NT2/D1 (cell line): Measurements from ENCODE around the gene GNAL.

Source experiments
- DNase-seq: peaks from one replicate; pipeline ENCODE4 v3.0.0-alpha.2; 2011; ENCODE audit warnings: low read depth, low spot score
- H3K27me3 ChIP-seq: 2 replicates; pipeline ENCODE4 v1.6.0; 2011; ENCODE audit warnings: mild to moderate bottlenecking; ENCODE audit not compliant: insufficient read length, insufficient read depth
- H3K36me3 ChIP-seq: 2 replicates; pipeline ENCODE4 v1.6.1; 2011; ENCODE audit warnings: mild to moderate bottlenecking, low read length, mixed read lengths; ENCODE audit not compliant: insufficient read depth, insufficient read length
- H3K4me1 ChIP-seq: 2 replicates; pipeline ENCODE4 v1.5.1; 2011; ENCODE audit not compliant: insufficient read depth, insufficient read length
- H3K4me3 ChIP-seq: 2 replicates; pipeline ENCODE4 v1.5.1; 2011; ENCODE audit warnings: low read depth; ENCODE audit not compliant: insufficient read length
- H3K9ac ChIP-seq: 2 replicates; pipeline ENCODE4 v1.6.0; 2011; ENCODE audit warnings: low read depth; ENCODE audit not compliant: insufficient read length
- H3K9me3 ChIP-seq: 2 replicates; pipeline ENCODE4 v1.5.1; 2011; ENCODE audit warnings: mild to moderate bottlenecking, low read length; ENCODE audit not compliant: insufficient read depth
- SUZ12 ChIP-seq: IDR thresholded peaks from 2 replicates; pipeline ENCODE4 v1.6.1; 2011; ENCODE audit not compliant: insufficient read length, insufficient read depth; ENCODE audit errors: extremely low read depth
- YY1 ChIP-seq: IDR thresholded peaks from 2 replicates; pipeline ENCODE4 v1.6.1; 2011; ENCODE audit not compliant: insufficient read length, insufficient read depth
- ZNF274 ChIP-seq: IDR thresholded peaks from 2 replicates; pipeline ENCODE4 v1.6.1; 2011; ENCODE audit warnings: mild to moderate bottlenecking, low read depth, low read length

Gene GNAL

DNA sequence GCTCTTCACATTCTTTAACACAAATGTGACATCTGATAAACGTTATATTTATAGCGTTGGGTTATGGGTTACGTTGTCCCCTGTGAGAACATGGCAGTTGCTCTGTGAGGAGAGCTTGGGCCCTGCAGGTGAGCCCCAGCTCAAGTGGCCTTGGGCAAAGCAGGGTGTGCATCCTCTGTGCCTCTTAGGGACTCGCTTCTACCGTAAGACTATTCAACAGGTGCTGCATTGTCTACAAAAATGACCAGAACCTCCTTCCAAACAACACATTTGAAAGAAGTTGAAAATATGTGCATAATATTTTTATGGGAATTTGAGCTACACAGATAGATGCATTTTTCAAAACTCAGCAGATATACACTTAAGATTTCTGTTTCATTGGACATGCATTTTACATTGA, 145.7 kb downstream of the GNAL start:
- Histone ChIP-seq H3K9me3 (no peaks in the 10 kb centered on the region), H3K4me3 (no peak overlapping the region), H3K36me3 (no peaks in the 10 kb centered on the region), H3K4me1 (peaks cover 6% of the 10 kb centered on the region), H3K9ac (no peak overlapping the region), H3K27me3 (no peaks in the 10 kb centered on the region)
- no peak for DNase-seq
- no peak for TF ChIP-seq YY1
- TF ChIP-seq SUZ12, result no peak

DNA sequence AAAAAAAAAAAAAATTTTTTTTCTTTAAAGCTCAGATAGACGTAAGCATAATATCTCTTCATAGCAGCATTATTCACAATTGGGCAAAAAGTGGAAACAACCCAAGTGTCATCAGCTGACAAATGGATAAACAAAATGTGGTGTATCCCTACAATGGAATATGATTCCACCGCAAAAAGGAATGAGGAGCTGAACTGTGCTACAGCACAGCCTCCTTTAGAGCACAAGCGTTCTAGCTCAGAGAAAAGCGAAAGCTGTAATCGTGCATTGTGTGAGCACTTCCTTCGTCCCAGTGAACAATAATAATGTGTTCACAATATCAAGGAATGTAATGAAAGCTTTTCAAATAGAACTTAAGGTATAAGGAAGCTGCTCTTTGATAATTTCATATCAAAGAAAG, 150.5 kb downstream of the GNAL start:
- H3K4me1 ChIP-seq, result no peaks in the 10 kb centered on the region
- H3K4me3 ChIP-seq, result no peak overlapping the region
- H3K9me3 ChIP-seq, result no peaks in the 10 kb centered on the region
- no peak overlapping the region for H3K9ac ChIP-seq
- no peaks in the 10 kb centered on the region for H3K36me3 ChIP-seq
- TF ChIP-seq ZNF274 (no peak), YY1 (no peak), SUZ12 (no peak)
- H3K27me3 ChIP-seq, result no peaks in the 10 kb centered on the region
- DNase-seq, result no peak

GRCh38 chr18:11840493-11840892, 151.4 kb downstream of the GNAL start:
- DNase-seq, result no peak
- TF ChIP-seq ZNF274 (no peak), YY1 (no peak), SUZ12 (no peak)
- Histone ChIP-seq H3K36me3 (no peaks in the 10 kb centered on the region), H3K9me3 (no peaks in the 10 kb centered on the region), H3K4me1 (no peaks in the 10 kb centered on the region), H3K4me3 (no peak overlapping the region), H3K27me3 (no peaks in the 10 kb centered on the region), H3K9ac (no peak overlapping the region)

- no peaks in the 10 kb centered on the region for H3K9me3 ChIP-seq
- H3K9ac ChIP-seq, result no peak overlapping the region
- no peaks in the 10 kb centered on the region for H3K27me3 ChIP-seq
- no peak for DNase-seq
- H3K36me3 ChIP-seq, result no peaks in the 10 kb centered on the region
- H3K4me3 ChIP-seq, result no peak overlapping the region
- TF ChIP-seq YY1 (no peak), SUZ12 (no peak), ZNF274 (no peak)
- H3K4me1 ChIP-seq, result no peaks in the 10 kb centered on the region
Measured at GRCh38 chr18:11842562-11842961, 153.5 kb downstream of the GNAL start.

DNA sequence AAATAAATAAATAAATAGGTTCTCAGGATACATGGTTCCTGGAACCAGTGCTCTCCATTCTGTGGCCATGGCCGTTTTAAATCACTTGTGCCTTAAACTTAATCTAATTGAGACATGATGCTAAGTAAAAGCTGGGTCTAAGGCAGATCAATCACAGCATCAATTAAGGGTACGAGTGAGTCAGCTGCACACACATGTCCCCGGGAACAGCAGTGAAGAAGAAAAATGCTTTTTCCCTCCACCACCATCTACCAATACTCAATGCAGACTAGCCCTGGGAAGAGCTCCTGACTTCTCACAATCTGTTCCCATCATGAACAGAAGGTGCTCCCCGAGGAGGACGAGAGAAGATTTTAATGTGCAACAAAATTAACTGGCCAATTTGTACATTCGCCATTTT, 155.4 kb downstream of the GNAL start:
- no peaks in the 10 kb centered on the region for H3K36me3 ChIP-seq
- no peak for DNase-seq
- H3K4me3 ChIP-seq, result no peak overlapping the region
- no peaks in the 10 kb centered on the region for H3K9me3 ChIP-seq
- no peak for TF ChIP-seq YY1
- no peaks in the 10 kb centered on the region for H3K4me1 ChIP-seq
- no peak overlapping the region for H3K9ac ChIP-seq
- H3K27me3 ChIP-seq, result no peaks in the 10 kb centered on the region

- TF ChIP-seq ZNF274, result no peak
- TF ChIP-seq YY1, result no peak
- no peak for TF ChIP-seq SUZ12
- DNase-seq, result no peak
- no peaks in the 10 kb centered on the region for H3K9me3 ChIP-seq
- H3K4me1 ChIP-seq, result peaks cover 3% of the 10 kb centered on the region
- H3K4me3 ChIP-seq, result no peak overlapping the region
- no peak overlapping the region for H3K9ac ChIP-seq
- no peaks in the 10 kb centered on the region for H3K36me3 ChIP-seq
- H3K27me3 ChIP-seq, result no peaks in the 10 kb centered on the region
Measured at GRCh38 chr18:11845654-11846053, 156.6 kb downstream of the GNAL start.

DNA sequence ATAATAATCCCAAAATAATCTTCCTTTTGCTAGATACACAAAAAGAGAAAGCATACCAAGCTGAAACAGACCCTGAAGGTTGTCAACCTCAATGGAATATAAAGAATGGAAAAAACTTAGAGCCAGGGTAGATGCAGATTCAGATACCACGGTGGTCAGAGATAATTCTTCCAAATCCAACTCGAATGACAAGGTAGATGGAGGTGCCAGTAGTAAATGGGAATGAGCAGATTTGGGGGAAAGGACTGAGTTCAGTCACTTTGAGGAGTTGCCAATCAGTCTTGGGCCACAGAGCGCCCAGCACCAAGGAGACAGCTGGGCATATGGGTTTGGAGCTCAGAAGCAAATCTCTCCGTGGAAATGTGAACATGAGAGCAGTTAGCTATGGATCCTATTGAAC, 158.7 kb downstream of the GNAL start:
- Histone ChIP-seq H3K9me3 (no peaks in the 10 kb centered on the region), H3K36me3 (no peaks in the 10 kb centered on the region), H3K4me3 (no peak overlapping the region), H3K4me1 (peaks cover 3% of the 10 kb centered on the region), H3K9ac (no peak overlapping the region), H3K27me3 (no peaks in the 10 kb centered on the region)
- TF ChIP-seq YY1 (no peak), SUZ12 (no peak), ZNF274 (no peak)
- no peak for DNase-seq

GRCh38 chr18:11849279-11849678, 160.2 kb downstream of the GNAL start:
- TF ChIP-seq ZNF274 (no peak), SUZ12 (no peak), YY1 (no peak)
- no peaks in the 10 kb centered on the region for H3K27me3 ChIP-seq
- H3K9ac ChIP-seq, result no peak overlapping the region
- H3K4me3 ChIP-seq, result no peak overlapping the region
- peaks cover 3% of the 10 kb centered on the region for H3K4me1 ChIP-seq
- H3K9me3 ChIP-seq, result no peaks in the 10 kb centered on the region
- no peak for DNase-seq
- H3K36me3 ChIP-seq, result no peaks in the 10 kb centered on the region
